ENCODE measurements around the gene GSN.

- TF ChIP-seq CTCF (conservative IDR thresholded peaks at IDR 0.05 in 1 of 2, IDR thresholded peaks at IDR 0.05 in 1 of 2; ENCODE audit: extremely low read depth in 1 of 2, insufficient read depth in 1 of 2, low read depth in 1 of 2, low read length in 2 of 2) (no peak), EZH2 (IDR thresholded peaks at IDR 0.05; ENCODE audit: borderline replicate concordance, low read length) (no peak)
These were observed 24.1 kb downstream of the GSN start for GRCh38 chr9:121292051-121292450.
